Loucy (cell line): ENCODE results near the gene PFKFB4.

Experiments used
- H2AFZ ChIP-seq: fragments of 200-600 bp; sonication (generic); 2 replicates; pipeline ENCODE4 v1.6.0; 2016; ENCODE audit warnings: antibody characterized with exemption, mild to moderate bottlenecking, low read length, moderate library complexity
- H3F3A ChIP-seq: fragments of 200-600 bp; 2 replicates; pipeline ENCODE4 v1.6.0; 2016; ENCODE audit warnings: antibody characterized with exemption, low read depth, mild to moderate bottlenecking
- H3K27me3 ChIP-seq: fragments of 200-600 bp; sonication (generic); 2 replicates; pipeline ENCODE4 v1.6.1; 2014; ENCODE audit warnings: low read length, mild to moderate bottlenecking; ENCODE audit not compliant: insufficient read depth, poor library complexity, severe bottlenecking
- H3K36me3 ChIP-seq: fragments of 200-600 bp; sonication (generic); 2 replicates; pipeline ENCODE4 v1.6.1; 2016; ENCODE audit warnings: low read length; ENCODE audit not compliant: insufficient read depth
- H3K4me1 ChIP-seq: fragments of 200-600 bp; sonication (generic); 2 replicates; pipeline ENCODE4 v1.5.1; 2014; ENCODE audit warnings: low read length, mild to moderate bottlenecking; ENCODE audit not compliant: insufficient read depth, poor library complexity, severe bottlenecking
- H3K4me2 ChIP-seq: fragments of 200-600 bp; sonication (generic); 2 replicates; pipeline ENCODE4 v1.6.0; 2014; ENCODE audit warnings: antibody characterized with exemption, low read length, low read depth, mild to moderate bottlenecking; ENCODE audit not compliant: poor library complexity, severe bottlenecking
- H3K4me3 ChIP-seq: fragments of 200-600 bp; sonication (generic); 2 replicates; pipeline ENCODE4 v1.5.1; 2014; ENCODE audit warnings: low read length, mild to moderate bottlenecking, mixed read lengths; ENCODE audit not compliant: poor library complexity, severe bottlenecking
- H3K79me2 ChIP-seq: fragments of 200-600 bp; sonication (generic); 2 replicates; pipeline ENCODE4 v1.6.1; 2014; ENCODE audit warnings: low read length; ENCODE audit not compliant: insufficient read depth
- H3K9ac ChIP-seq: fragments of 200-600 bp; sonication (generic); 2 replicates; pipeline ENCODE4 v1.6.0; 2014; ENCODE audit warnings: mild to moderate bottlenecking, low read depth, low read length, moderate library complexity; ENCODE audit not compliant: poor library complexity, severe bottlenecking
- H3K9me2 ChIP-seq: fragments of 200-600 bp; sonication (generic); replicated peaks from 2 replicates; pipeline ENCODE4 v1.6.1; 2016; ENCODE audit warnings: low read depth, low read length, mixed read lengths
- H3K9me3 ChIP-seq: fragments of 200-600 bp; sonication (generic); 2 replicates; pipeline ENCODE4 v1.6.1; 2014; ENCODE audit warnings: mild to moderate bottlenecking, antibody characterized with exemption, low read length, low read depth; ENCODE audit not compliant: insufficient read depth
- H4K20me1 ChIP-seq: fragments of 200-600 bp; sonication (generic); 2 replicates; pipeline ENCODE4 v1.6.0; 2014; ENCODE audit warnings: antibody characterized with exemption, low read length, mild to moderate bottlenecking; ENCODE audit not compliant: insufficient read depth, poor library complexity, severe bottlenecking
- CTCF ChIP-seq: fragments of 200-600 bp; sonication (generic); conservative IDR thresholded peaks from 2 replicates; pipeline ENCODE4 v1.5.1; 2014; ENCODE audit warnings: mild to moderate bottlenecking, antibody characterized with exemption, low read length
- EZH2phosphoT487 ChIP-seq: fragments of 200-600 bp; IDR thresholded peaks from 2 replicates; pipeline ENCODE4 v1.6.1; 2018; ENCODE audit warnings: antibody characterized with exemption, mild to moderate bottlenecking, moderate library complexity, borderline replicate concordance

The PFKFB4 gene

GRCh38 chr3:48564022-48564421 lies 7.4 kb upstream of the PFKFB4 start:
- TF ChIP-seq EZH2phosphoT487, result no peak
- TF ChIP-seq CTCF, result no peak
- Histone ChIP-seq H4K20me1 (no peaks in the 10 kb centered on the region), H3K9me3 (no peaks in the 10 kb centered on the region), H3F3A (no peaks in the 10 kb centered on the region), H3K27me3 (no peaks in the 10 kb centered on the region), H3K4me3 (no peak overlapping the region), H3K9ac (peak overlapping the region; percentile 13), H3K79me2 (no peaks in the 10 kb centered on the region), H3K9me2 (no peaks in the 10 kb centered on the region), H2AFZ (no peak overlapping the region), H3K4me2 (no peak overlapping the region), H3K36me3 (no peaks in the 10 kb centered on the region), H3K4me1 (peaks cover 43% of the 10 kb centered on the region)

- Histone ChIP-seq H3K9me3 (no peaks in the 10 kb centered on the region), H3K36me3 (no peaks in the 10 kb centered on the region), H3K9me2 (no peaks in the 10 kb centered on the region), H3F3A (no peaks in the 10 kb centered on the region), H3K4me2 (no peak within 1 kb of the TSS), H4K20me1 (no peaks in the 10 kb centered on the region), H3K4me3 (no peak within 1 kb of the TSS), H3K27me3 (no peaks in the 10 kb centered on the region), H3K4me1 (peaks cover 49% of the 10 kb centered on the region), H3K9ac (peak within 1 kb of the TSS; percentile 13), H2AFZ (no peak within 1 kb of the TSS), H3K79me2 (no peaks in the 10 kb centered on the region)
- no peak for TF ChIP-seq EZH2phosphoT487
- TF ChIP-seq CTCF, result no peak
These were observed 6.8 kb upstream of the PFKFB4 start, which contains the start of gene UCN2 for GRCh38 chr3:48563382-48563918. Gene UCN2, minus strand, starts transcription at chr3:48563781. Its CDS starts 657 bp downstream, at chr3:48563124.

- Histone ChIP-seq H3K4me3 (no peak overlapping the region), H3K9ac (no peak overlapping the region), H3F3A (no peaks in the 10 kb centered on the region), H2AFZ (no peak overlapping the region), H3K4me1 (peaks cover 58% of the 10 kb centered on the region), H3K27me3 (no peaks in the 10 kb centered on the region), H4K20me1 (no peaks in the 10 kb centered on the region), H3K79me2 (no peaks in the 10 kb centered on the region), H3K9me2 (no peaks in the 10 kb centered on the region), H3K9me3 (no peaks in the 10 kb centered on the region), H3K36me3 (no peaks in the 10 kb centered on the region), H3K4me2 (no peak overlapping the region)
- TF ChIP-seq EZH2phosphoT487, result no peak
- no peak for TF ChIP-seq CTCF
These were observed 5.9 kb upstream of the PFKFB4 start for GRCh38 chr3:48562367-48563095.
